AG04449 (cell line): Measurements from ENCODE around the gene ALDH3B2.

Source experiments
- CTCF ChIA-PET: fragments of 350-600 bp; formaldehyde crosslinking; extraction: SDS; loops from one replicate; lab custom pipeline; 2021; ENCODE audit warnings: antibody characterized with exemption; lab: Yijun Ruan, JAX
- POLR2A ChIA-PET: fragments of 400-600, 350-600 bp; formaldehyde crosslinking; extraction: SDS; loops from one replicate; lab custom pipeline; 2020; ENCODE audit warnings: antibody characterized with exemption, inconsistent platforms; lab: Yijun Ruan, JAX
- DNase-seq: peaks from one replicate; pipeline ENCODE4 v3.0.0-alpha.2; 2010; ENCODE audit warnings: low read depth, low spot score
- H3K4me3 ChIP-seq: 2 replicates; pipeline ENCODE4 v1.5.1; 2011; ENCODE audit warnings: low read depth, mild to moderate bottlenecking, control low read depth, low read length
- CTCF ChIP-seq: IDR thresholded peaks from one replicate; pipeline ENCODE4 v1.5.1; 2011; ENCODE audit warnings: mild to moderate bottlenecking, moderate library complexity, low read length, control low read depth, inconsistent platforms; ENCODE audit not compliant: insufficient read depth; ENCODE audit errors: missing control alignments

Gene ALDH3B2

GRCh38 chr11:67700548-67701262 lies 26.3 kb upstream of the ALDH3B2 start:
- no peak for DNase-seq
- POLR2A ChIA-PET = no interaction called here
- H3K4me3 ChIP-seq = no peak overlapping the region
- TF ChIP-seq CTCF = no peak
- CTCF ChIA-PET = no interaction called here

- no peak for DNase-seq
- ChIA-PET POLR2A (no interaction called here), CTCF (no interaction called here)
- no peak overlapping the region for H3K4me3 ChIP-seq
- TF ChIP-seq CTCF = no peak
Measured at GRCh38 chr11:67700141-67700540, 25.7 kb upstream of the ALDH3B2 start.

GRCh38 chr11:67699521-67699920 lies 25.1 kb upstream of the ALDH3B2 start:
- no peak overlapping the region for H3K4me3 ChIP-seq
- ChIA-PET POLR2A (no interaction called here), CTCF (no interaction called here)
- no peak for TF ChIP-seq CTCF
- DNase-seq = no peak

GRCh38 chr11:67698247-67698646 lies 23.8 kb upstream of the ALDH3B2 start:
- no peak for DNase-seq

GRCh38 chr11:67697846-67698245 lies 23.4 kb upstream of the ALDH3B2 start:
- POLR2A ChIA-PET = no interaction called here
- no peak for DNase-seq
- no peak overlapping the region for H3K4me3 ChIP-seq
- TF ChIP-seq CTCF = no peak
- CTCF ChIA-PET = no interaction called here

More at GRCh38 chr11:67698247-67698646, 23.8 kb upstream of the ALDH3B2 start:
- ChIA-PET CTCF (no interaction called here), POLR2A (no interaction called here)
- TF ChIP-seq CTCF = no peak
- H3K4me3 ChIP-seq = no peak overlapping the region

GRCh38 chr11:67696998-67697397 lies 22.6 kb upstream of the ALDH3B2 start:
- TF ChIP-seq CTCF = no peak
- H3K4me3 ChIP-seq = no peak overlapping the region
- CTCF ChIA-PET = no interaction called here
- no peak for DNase-seq
- POLR2A ChIA-PET = no interaction called here
